22Rv1 (cell line): ENCODE data around the gene ABHD16B.
"Not testable (repeated sequence)": the region's sequence is repeated elsewhere in the genome, so short reads cannot be mapped to it uniquely, and the experiment has no call there.

Experiments used
- H3K27ac ChIP-seq: fragments of 450-650 bp; 2 replicates; pipeline ENCODE4 v1.5.1; 2017
- ZFX ChIP-seq: fragments of 450-650 bp; IDR thresholded peaks from 2 replicates; pipeline ENCODE4 v1.6.1; 2017; ENCODE audit warnings: antibody characterized with exemption, borderline replicate concordance
- TF ChIP-seq, protein P1 (sequence below): fragments of 450-650 bp; IDR thresholded peaks from 2 replicates; pipeline ENCODE4 v1.5.1; 2017; ENCODE audit warnings: mild to moderate bottlenecking

Gene ABHD16B

DNA sequence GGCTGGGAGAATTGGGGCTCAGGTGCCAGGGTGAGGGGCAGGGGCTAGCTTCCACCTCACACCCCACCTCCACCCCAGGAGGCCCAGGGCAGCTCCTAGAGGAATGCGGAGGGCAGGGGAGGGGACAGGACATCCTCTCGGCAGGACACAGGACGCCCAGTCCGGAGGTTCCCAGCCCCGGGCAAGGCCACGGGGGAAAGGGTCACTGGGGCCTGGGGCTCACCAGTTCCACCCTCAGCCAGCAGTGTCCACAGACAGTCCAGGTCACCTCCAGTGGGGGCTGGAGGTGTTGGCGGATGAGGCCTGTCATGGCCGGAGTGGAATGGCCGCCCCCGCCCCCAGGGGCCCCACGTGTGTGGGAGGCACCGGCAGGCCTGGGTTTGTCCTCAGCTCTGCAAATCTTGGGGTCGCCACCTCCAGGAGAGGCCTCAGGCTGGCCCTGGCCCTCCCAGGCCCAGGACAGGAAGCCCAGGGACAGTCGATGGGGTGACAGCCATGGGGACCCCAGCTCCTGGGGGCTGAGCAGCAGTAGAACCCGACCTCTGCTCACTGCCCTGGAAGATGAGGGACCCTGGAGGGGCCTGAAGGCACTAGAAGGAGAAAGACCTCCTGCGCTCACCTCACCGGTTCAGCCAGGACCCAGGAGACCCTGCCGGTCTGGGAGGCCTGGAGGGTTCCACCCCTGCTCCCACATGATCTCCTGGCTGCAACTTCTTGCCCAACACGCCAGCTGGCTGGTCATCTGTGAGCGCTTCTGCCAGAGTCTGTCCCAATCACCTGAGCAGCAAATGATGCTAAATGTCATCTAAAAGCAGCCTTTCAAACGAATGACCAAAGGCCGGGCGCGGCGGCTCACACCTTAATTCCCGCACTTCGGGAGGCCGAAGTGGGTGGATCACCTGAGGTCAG is 13.0 kb upstream of the ABHD16B start:
- no peak overlapping the region for H3K27ac ChIP-seq
- TF ChIP-seq, protein P1, sequence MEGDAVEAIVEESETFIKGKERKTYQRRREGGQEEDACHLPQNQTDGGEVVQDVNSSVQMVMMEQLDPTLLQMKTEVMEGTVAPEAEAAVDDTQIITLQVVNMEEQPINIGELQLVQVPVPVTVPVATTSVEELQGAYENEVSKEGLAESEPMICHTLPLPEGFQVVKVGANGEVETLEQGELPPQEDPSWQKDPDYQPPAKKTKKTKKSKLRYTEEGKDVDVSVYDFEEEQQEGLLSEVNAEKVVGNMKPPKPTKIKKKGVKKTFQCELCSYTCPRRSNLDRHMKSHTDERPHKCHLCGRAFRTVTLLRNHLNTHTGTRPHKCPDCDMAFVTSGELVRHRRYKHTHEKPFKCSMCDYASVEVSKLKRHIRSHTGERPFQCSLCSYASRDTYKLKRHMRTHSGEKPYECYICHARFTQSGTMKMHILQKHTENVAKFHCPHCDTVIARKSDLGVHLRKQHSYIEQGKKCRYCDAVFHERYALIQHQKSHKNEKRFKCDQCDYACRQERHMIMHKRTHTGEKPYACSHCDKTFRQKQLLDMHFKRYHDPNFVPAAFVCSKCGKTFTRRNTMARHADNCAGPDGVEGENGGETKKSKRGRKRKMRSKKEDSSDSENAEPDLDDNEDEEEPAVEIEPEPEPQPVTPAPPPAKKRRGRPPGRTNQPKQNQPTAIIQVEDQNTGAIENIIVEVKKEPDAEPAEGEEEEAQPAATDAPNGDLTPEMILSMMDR: no peak
- no peak for TF ChIP-seq ZFX

DNA sequence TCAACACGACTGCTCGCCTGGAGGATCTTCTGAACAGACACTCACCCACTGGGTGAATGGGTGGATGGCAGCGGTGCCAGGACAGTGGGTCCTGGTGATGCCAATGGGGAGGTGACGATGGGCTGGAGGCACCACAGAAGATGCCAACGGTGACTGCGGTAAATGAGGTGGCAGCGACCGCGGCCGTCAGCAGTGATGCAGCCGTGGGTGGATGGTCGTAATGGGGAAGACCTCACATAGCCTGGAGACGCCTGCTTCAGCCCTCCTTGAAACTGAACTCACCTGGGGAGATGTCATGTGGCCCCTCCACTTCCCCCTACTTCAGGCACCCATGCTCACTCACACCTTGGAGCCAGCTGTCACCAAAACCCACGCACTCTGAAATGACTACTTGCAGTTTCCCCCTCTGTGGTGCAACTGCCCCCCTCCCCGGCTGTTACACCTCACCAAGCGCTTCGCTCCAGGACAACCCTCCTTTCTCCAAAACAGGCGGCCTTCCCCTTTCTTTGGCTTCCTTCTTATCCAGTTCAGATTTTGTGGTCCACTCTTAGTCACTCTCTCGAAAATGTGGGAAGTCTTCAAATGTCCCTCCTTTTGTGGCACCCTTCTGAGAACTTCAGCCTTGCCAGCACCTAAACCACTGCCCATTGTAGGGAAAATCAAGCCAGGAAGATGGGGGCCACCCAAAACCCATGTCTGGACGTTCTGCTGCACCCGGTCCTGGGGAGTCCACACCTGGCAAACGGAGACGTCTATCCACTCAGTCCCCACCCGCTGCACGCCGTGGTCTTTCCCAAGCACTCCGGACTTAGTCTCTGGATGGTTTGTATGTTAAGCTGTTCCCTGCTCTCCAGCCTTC is 10.4 kb upstream of the ABHD16B start:
- no peak for TF ChIP-seq ZFX
- TF ChIP-seq, protein P1: no peak
- no peak overlapping the region for H3K27ac ChIP-seq

DNA sequence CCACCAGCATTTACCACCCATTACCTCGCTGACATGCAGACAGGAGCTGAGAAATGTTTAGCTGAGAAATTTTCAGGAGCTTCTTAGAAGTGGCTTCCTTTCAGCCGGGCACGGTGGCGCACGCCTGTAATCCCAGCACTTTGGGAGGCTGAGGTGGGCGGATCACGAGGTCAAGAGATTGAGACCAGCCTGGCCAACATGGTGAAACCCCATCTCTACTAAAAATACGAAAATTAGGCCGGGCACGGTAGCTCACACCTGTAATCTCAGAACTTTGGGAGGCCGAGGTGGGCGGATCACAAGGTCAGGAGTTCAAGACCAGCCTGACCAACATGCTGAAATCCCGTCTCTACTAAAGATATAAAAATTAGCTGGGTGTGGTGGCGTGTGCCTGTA is 9.8 kb upstream of the ABHD16B start:
- not testable (repeated sequence) for H3K27ac ChIP-seq

DNA sequence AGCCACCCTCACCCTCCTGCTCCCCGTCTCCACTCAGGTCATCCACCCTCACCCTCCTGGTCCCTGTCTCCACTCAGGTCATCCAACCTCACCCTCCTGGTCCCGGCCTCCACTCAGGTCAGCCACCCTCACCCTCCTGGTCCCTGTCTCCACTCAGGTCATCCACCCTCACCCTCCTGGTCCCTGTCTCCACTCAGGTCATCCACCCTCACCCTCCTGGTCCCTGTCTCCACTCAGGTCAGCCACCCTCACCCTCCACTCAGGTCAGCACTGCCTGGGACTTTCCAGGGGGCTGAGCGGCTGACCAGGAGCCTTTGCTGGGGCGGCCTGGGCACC is 7.6 kb upstream of the ABHD16B start:
- not testable (repeated sequence) for H3K27ac ChIP-seq

DNA sequence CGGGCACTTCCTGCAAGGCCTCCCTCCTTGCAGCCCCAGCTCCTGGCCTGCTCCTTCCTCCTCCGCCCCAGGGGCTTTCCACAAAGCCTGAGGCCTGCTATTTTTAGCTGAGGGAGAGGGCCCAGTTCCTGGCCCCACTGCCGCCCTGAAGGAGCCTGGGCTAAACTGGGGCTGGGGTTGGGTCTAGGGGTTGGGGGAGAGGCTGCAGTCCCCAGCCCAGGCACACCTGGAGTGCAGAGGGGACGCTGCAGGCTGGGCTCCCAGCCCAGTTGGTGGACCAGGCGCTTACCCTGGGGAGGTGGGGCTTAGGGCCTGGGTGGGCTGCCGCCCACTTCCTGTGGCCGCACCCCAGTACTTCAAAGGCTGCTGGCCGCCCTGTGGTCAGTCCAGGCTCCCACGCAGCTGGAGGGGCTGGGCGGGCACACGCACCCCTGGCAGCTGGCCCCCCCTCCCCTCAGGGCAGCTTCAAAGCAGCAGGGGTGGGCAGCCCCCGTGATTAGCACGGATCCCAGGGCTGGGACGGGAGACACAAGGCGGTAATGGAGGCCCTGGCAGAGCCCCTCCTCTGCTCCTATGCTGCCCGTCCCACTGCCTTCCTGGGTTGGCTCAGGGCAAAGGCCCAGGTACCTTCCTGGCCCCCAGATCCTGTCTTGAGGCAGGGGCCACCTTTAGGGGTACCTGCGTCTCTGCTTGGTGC is 7.1 kb upstream of the ABHD16B start:
- H3K27ac ChIP-seq: no peak overlapping the region
- TF ChIP-seq, protein P1: no peak
- TF ChIP-seq ZFX: no peak

DNA sequence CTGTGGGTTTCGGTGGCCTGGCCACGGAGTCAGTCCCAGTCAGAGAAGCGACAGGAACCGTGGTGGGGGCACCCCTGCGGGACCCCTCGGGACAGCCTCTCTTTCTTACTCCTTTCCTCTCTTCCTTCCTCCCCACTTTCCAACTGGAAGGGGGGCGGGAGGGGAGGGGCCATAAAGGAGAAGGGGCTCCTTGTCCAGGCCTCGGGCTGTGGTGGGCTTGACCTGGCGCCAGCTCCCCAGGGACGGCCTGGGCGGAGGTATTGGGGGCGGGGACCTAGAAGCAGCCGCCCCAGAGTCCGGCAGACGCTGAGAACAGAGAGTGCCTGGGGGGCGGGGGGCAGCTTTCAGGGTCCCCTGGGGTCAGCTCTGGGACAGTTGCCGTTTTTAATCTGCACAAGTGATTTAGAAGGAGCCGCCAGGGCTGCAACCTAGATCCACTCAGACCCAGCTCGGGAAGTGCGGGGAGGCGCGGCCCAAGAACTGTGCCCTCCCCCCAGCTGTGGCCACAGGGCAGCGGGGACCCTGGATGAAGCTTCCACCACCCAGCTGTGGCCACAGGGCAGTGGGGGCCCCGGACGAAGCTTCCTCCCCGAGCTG is 6.4 kb upstream of the ABHD16B start:
- no peak overlapping the region for H3K27ac ChIP-seq
- TF ChIP-seq ZFX: no peak
- TF ChIP-seq, protein P1: no peak

DNA sequence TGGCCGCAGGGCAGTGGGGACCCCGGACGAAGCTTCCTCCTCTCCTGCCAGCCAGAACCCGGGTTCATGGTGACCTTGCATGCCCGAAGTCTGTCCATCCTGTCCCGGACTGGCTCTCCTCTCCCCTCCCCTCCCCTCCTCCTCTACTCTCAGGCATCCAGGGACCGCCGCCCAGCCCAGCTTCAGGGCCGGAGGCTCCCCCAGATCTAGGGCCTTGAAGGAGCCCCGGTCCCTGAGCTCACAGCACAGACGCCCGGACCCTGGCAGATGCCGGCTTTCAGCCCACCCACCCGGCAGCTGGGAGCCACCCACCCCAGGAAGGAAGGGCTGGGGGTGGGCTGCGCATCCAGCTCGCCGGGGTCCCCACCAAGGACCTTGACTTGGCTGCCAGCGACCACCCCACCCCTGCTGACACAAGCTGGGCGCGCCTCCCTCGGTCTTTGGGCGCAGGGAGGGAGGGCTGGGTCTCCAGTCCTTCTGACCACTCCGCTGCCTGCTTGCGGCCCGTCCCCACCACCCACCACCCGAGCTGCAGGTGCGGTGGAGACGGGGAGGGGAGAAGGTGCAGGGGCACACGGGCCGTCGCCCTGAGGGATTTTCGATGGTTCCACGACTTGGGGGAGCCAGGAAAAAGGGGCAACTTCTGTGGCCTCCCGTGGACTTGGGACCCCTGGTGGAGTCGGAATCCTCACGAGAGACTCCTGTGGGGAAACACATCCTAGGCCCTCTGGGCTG is 5.8 kb upstream of the ABHD16B start:
- no peak overlapping the region for H3K27ac ChIP-seq
- TF ChIP-seq, protein P1: no peak
- TF ChIP-seq ZFX: no peak
